Mesothelial cell of epicardium (in vitro differentiated cells): ENCODE measurements around the gene TUB. TPM values are rescaled to one million over a fixed set of nuclear protein-coding genes. Genes with fewer than 3 reads are reported as not detected.

ENCODE experiments used
- DNase-seq, 2 experiments: peaks; one replicate each; pipeline ENCODE4 v3.0.0; 2021; ENCODE audit warnings: low spot score in 2 of 2; ENCODE audit not compliant: unreplicated experiment in 2 of 2
- H3K27ac Mint-ChIP-seq: 2 replicates; pipeline ENCODE4 v1.8.0; 2021; ENCODE audit warnings: mixed read lengths
- H3K27me3 Mint-ChIP-seq: 2 replicates; pipeline ENCODE4 v1.8.0; 2021; ENCODE audit warnings: low read depth, mixed read lengths
- H3K36me3 Mint-ChIP-seq: 2 replicates; pipeline ENCODE4 v1.8.0; 2021; ENCODE audit warnings: mixed read lengths
- H3K4me1 Mint-ChIP-seq: 2 replicates; pipeline ENCODE4 v1.8.0; 2021; ENCODE audit warnings: mixed read lengths
- H3K4me3 Mint-ChIP-seq: 2 replicates; pipeline ENCODE4 v1.8.0; 2021; ENCODE audit warnings: mild to moderate bottlenecking, moderate library complexity, mixed read lengths
- H3K9me3 Mint-ChIP-seq: 2 replicates; pipeline ENCODE4 v1.8.0; 2021; ENCODE audit warnings: mixed read lengths
- CTCF ChIP-seq: fragments of 200-600 bp; sonication (generic); IDR thresholded peaks from one replicate; pipeline ENCODE4 v1.5.0; 2021; ENCODE audit warnings: antibody characterized with exemption; ENCODE audit not compliant: unreplicated experiment
- total RNA-seq: library from RNA; stranded (reverse); gene quantifications from 3 replicates; pipeline ENCODE4 v1.2.1, GENCODE V29; 2021

Gene TUB
- total RNA-seq, 1 donor from 2014 or later, result 52.8 TPM

GRCh38 chr11:8094656-8095055 is 13.6 kb downstream of the TUB start:
- no peak for TF ChIP-seq CTCF
- DNase-seq, result peak in 1 of 2 experiments; percentile 32
- Mint-ChIP-seq H3K4me1 (peaks cover 8% of the 10 kb centered on the region), H3K27ac (no peak overlapping the region), H3K4me3 (no peak overlapping the region), H3K36me3 (peaks cover 12% of the 10 kb centered on the region), H3K9me3 (no peaks in the 10 kb centered on the region), H3K27me3 (no peaks in the 10 kb centered on the region)

- peak in 1 of 2 experiments; percentile 30 for DNase-seq
- no peak for TF ChIP-seq CTCF
- no peaks in the 10 kb centered on the region for H3K9me3 Mint-ChIP-seq
- H3K4me1 Mint-ChIP-seq, result peaks cover 8% of the 10 kb centered on the region
- H3K36me3 Mint-ChIP-seq, result peaks cover 17% of the 10 kb centered on the region
- H3K27me3 Mint-ChIP-seq, result no peaks in the 10 kb centered on the region
- H3K4me3 Mint-ChIP-seq, result no peak overlapping the region
- peak overlapping the region; percentile 30 for H3K27ac Mint-ChIP-seq
Observed at GRCh38 chr11:8095371-8095770, 14.4 kb downstream of the TUB start.

GRCh38 chr11:8095806-8096522 is 15.0 kb downstream of the TUB start:
- DNase-seq, result peak in 1 of 2 experiments; percentile 13
- Mint-ChIP-seq H3K4me1 (peaks cover 8% of the 10 kb centered on the region), H3K36me3 (peaks cover 17% of the 10 kb centered on the region), H3K27me3 (no peaks in the 10 kb centered on the region), H3K9me3 (no peaks in the 10 kb centered on the region), H3K27ac (peak overlapping the region; percentile 80), H3K4me3 (no peak overlapping the region)
- no peak for TF ChIP-seq CTCF

- H3K36me3 Mint-ChIP-seq, result peaks cover 17% of the 10 kb centered on the region
Observed at GRCh38 chr11:8096575-8096974, 15.6 kb downstream of the TUB start.

GRCh38 chr11:8097062-8097461 is 16.1 kb downstream of the TUB start:
- Mint-ChIP-seq H3K27ac (no peak overlapping the region), H3K36me3 (peaks cover 17% of the 10 kb centered on the region), H3K4me1 (peaks cover 8% of the 10 kb centered on the region), H3K9me3 (no peaks in the 10 kb centered on the region), H3K4me3 (no peak overlapping the region), H3K27me3 (no peaks in the 10 kb centered on the region)
- TF ChIP-seq CTCF, result no peak
- DNase-seq, result no peak

More at GRCh38 chr11:8096575-8096974, 15.6 kb downstream of the TUB start:
- no peak for TF ChIP-seq CTCF
- H3K27me3 Mint-ChIP-seq, result no peaks in the 10 kb centered on the region
- peaks cover 8% of the 10 kb centered on the region for H3K4me1 Mint-ChIP-seq
- DNase-seq, result peak in 1 of 2 experiments; percentile 20
- no peaks in the 10 kb centered on the region for H3K9me3 Mint-ChIP-seq
- no peak overlapping the region for H3K27ac Mint-ChIP-seq
- no peak overlapping the region for H3K4me3 Mint-ChIP-seq

GRCh38 chr11:8097468-8097867 is 16.5 kb downstream of the TUB start:
- DNase-seq, result no peak
- TF ChIP-seq CTCF, result no peak
- Mint-ChIP-seq H3K4me3 (no peak overlapping the region), H3K36me3 (peaks cover 17% of the 10 kb centered on the region), H3K4me1 (peaks cover 8% of the 10 kb centered on the region), H3K27me3 (no peaks in the 10 kb centered on the region), H3K27ac (no peak overlapping the region), H3K9me3 (no peaks in the 10 kb centered on the region)
